NCI-H2029 (cell line): ENCODE measurements around the gene ABAT.

ENCODE experiments used
- DNase-seq: peaks from one replicate; lab custom pipeline; 2025; lab: John Stamatoyannopoulos, UW

Gene ABAT

DNA sequence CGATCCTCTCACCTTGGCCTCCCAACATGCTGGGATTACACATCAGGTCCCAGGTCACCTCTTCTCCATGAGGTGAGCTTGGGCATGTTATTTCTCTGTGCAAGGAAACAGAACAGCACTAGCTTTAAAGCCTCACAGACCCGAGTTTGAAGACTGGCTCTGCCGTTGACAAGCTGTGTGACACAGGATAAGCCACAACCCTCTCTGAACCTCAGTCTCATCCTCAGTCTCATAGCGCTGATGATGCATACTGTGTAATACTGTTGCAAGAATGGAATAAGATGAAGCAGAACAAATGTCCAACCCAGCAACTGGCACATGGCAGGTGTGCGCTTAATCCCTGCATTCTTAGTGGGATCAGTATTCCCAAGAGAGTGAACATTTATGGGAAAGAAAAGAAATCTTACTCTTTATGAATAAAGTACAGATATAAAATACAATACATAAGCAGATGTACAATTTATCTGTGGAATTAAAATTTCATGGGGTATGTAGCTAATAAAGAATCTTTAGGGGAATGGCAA lies 43.5 kb downstream of the ABAT start:
- no peak for DNase-seq

- DNase-seq = no peak
Measured at GRCh38 chr16:8718851-8719680, 44.6 kb downstream of the ABAT start.

- peak; percentile 88 for DNase-seq
Measured at GRCh38 chr16:8720080-8720966, 45.9 kb downstream of the ABAT start.

GRCh38 chr16:8720967-8721308 lies 46.5 kb downstream of the ABAT start:
- no peak for DNase-seq

GRCh38 chr16:8721336-8722024 lies 47.1 kb downstream of the ABAT start:
- DNase-seq = no peak

DNA sequence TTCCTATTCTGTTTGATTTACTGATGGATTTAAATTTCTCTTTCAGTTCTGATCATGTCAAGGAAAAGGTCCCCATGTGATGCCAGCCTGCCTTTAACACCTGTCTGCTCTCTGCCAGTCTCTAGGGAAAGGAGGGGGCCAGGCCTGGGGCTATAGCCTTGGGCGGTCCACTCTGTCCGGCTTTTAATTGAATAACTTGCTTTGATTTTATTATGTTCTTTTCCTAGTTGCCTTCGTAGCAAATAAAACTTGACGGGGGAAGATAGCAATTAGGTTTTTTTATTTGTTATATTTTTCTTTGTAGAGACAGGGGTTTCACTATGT lies 47.6 kb downstream of the ABAT start:
- DNase-seq = no peak

DNA sequence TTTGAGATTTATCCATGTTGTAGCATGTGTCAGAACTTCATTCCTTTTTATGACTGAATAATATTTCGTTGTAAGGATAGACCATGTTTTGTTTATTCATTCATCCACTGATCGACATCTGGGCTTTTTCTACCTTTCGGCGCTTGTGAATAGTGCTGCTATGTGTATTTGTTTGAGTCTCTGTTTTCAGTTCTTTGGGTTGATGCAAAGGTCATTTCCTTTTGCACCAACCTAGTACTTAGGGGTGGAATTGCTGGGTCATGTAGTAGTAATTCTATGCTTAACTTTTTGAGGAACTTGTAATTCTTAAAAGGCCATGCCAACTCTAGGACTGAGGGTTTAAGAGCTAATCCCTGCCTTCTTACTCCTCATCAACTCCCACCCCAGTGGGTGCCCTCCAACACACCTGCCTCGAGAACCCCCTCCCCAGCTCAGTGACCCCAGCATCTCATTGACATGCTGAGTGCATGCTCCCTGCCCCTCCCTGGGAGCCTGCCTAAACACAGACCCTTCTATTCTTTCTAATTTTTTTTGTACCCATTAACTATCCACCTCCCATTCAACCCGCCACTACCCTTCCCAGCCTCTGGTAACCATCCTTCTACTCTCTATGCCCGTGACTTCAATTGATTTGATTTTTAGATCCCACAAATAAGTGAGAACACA lies 51.2 kb downstream of the ABAT start:
- no peak for DNase-seq

GRCh38 chr16:8727131-8727806 lies 52.9 kb downstream of the ABAT start:
- DNase-seq = no peak

DNA sequence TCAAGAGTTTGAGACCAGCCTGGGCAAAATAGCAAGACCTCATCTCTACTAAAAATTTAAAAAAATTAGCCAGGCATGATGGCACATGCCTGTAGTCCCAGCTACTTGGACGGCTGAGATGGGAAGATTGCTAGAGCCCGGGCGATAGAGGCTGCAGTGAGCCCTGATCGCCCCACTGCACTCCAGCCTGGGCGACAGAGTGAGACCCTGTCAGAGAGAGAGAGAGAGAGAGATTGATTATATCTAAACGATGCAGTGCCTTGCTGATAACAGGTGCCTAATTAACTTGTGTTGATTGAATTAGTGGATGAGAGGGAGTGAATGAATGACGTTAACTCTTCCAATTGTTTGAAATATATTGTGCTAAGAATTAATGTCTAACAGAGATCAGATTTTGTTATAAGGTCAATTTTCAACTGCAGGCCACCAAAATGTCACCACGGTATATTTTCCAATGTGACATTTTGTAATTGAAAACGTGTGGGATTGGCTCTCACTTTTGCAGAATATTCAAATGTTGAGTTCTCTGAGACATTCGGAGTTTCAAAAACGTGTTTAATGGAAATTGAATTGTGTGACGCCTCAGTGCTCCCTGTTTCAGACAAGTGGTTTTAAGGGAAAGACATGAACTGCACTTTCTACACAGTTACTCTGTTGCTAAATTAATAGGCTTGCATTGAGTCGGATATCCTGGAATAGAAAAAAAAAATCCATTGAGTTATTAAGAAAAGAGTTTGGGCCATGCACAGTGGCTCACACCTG lies 53.6 kb downstream of the ABAT start:
- no peak for DNase-seq

- no peak for DNase-seq
Measured at GRCh38 chr16:8729779-8730334, 55.4 kb downstream of the ABAT start.

DNA sequence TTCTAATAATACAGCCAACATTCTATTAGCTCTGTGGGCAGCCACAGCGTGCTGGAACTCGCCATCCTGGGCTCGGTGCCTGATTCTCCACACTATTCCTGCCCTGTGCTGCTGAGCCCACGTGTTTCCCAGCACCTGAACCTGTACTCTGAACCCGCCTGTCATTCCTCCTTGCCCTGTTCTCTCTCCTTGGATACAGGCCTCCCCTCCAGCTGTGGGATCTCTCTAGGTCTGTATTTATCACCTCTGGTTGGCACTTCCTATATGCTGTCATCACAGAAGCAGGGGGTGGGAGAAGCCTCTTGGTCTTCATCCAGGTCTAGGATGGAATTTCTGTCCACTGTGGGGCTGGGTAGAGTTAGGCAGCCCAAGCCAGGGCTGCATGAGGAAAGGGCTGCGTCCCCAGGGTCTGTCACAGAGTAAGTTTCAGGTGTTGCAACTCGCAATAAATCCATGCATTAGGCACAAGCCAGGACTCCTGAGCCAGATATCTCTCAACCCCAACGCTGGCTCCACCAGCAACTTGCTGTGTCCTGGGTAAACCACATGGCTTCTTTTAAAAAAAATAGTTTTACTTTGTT lies 56.0 kb downstream of the ABAT start:
- DNase-seq = no peak

DNA sequence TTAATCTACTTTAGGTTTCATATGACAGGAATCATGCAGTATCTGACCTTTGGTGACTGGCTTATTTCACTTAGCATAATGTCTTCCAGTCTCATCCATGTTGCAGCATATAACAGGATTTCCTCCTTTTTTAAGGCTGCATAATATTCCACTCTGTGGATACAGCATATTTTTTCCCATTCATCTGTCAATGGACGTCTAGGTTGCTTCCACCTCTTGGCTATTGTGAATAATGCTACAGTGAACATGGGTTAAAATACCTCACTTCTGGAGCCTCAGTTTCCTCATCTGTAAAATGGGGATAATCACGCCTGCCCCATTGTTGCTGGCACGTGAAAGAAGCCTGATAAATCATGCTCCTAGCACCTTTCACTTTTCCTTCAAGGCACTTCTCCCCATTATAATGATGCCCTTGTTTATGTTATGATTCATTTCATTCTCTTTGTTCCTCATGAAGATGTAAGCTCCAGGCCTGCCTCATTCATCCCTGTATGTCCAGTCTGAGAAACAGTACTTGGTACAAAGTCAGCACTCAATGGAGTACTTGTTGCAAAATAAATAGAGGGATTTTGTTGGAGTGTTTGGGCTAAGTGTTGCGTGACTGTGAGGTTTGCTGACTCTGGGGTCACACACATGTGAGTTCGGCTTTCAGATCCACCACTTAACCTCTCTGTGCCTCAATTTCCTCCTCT lies 59.6 kb downstream of the ABAT start:
- no peak for DNase-seq

DNA sequence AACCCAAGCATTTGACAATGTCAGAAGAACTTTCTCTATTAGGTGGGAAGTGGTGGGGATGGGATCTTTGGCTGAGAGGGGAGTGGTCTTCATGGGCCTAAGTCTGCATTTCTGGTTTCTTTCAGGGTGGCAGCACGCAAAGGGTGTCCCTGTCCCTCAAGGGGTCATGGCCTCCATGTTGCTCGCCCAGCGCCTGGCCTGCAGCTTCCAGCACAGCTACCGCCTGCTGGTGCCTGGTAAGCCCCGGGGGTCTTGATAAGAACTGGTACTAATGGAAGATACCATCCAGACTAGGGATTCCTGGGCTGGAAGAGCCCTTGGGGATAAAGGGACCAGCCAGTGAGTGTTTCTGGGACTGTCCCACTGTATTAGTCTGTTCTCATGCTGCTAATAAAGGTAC lies 61.2 kb downstream of the ABAT start:
- DNase-seq = no peak

- no peak for DNase-seq
Measured at GRCh38 chr16:8736123-8736668, 61.8 kb downstream of the ABAT start.

- DNase-seq = no peak
Measured at GRCh38 chr16:8739151-8739550, 64.7 kb downstream of the ABAT start.

DNA sequence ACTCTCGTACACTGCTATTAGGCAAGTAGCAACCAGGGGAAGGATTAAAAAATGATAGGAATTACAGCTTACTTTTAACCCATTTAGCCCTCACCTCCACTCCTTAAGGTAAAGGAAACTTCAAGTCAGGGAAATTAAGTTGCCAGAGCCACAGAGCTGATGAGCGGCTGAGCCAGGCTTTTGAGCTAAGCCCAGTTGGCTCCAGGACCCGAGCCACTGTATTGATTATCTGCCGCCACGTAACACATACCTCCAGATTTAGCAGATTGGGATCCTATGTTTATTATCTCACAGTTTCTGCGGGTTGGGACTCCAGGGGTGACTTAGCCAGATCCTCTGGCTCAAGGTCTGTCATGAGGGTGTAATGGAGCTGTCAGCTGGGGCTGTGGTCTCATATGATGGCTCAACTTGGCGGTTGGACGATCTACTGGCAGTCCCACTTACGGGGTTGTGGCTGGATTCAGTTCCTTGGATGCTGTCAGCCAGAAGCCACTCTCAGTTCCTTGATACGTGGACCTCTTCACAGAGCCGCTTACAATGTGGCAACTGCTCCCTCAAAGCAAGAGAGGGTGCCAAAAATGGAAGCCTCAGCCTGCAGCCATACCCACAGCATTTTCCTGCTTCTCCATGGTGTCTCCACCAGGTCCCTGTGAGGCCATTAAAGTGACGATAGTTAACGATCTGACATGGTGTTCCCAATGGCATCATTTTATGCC lies 65.7 kb downstream of the ABAT start:
- DNase-seq = no peak

GRCh38 chr16:8740775-8741355 lies 66.4 kb downstream of the ABAT start:
- DNase-seq = peak; percentile 40

- no peak for DNase-seq
Measured at GRCh38 chr16:8741636-8742035, 67.2 kb downstream of the ABAT start.
